Vagina (tissue), 2 donors: ENCODE results near the gene CPNE8. TPM values are rescaled to one million over a fixed set of nuclear protein-coding genes. Genes with fewer than 3 reads are reported as not detected.

Experiments
- DNase-seq, 2 donors: peaks; one replicate each; pipeline ENCODE4 v3.0.0-alpha.2; 2017; ENCODE audit errors: extremely low spot score in 2 of 2
- H3K27ac ChIP-seq: fragments of 200-600 bp; sonication (generic); one replicate; pipeline ENCODE4 v1.5.1; 2019
- H3K27me3 ChIP-seq: fragments of 200-600 bp; sonication (generic); one replicate; pipeline ENCODE4 v1.5.1; 2019
- H3K36me3 ChIP-seq, 2 donors: fragments of 200-600 bp; sonication (generic); one replicate each; pipeline ENCODE4 v1.5.1; 2017 to 2019
- H3K4me1 ChIP-seq: fragments of 200-600 bp; sonication (generic); one replicate; pipeline ENCODE4 v1.5.1; 2019
- H3K4me3 ChIP-seq, 2 donors: fragments of 200-600 bp; sonication (generic); 1 replicate in 1 of 2; 2 replicates in 1 of 2; pipeline ENCODE4 v1.5.1; 2016 to 2019
- H3K9me3 ChIP-seq: fragments of 200-600 bp; sonication (generic); one replicate; pipeline ENCODE4 v1.5.1; 2019
- POLR2A ChIP-seq, 2 donors: fragments of 450-650 bp; IDR thresholded peaks; one replicate each; pipeline ENCODE4 v1.6.1; 2017; ENCODE audit warnings: antibody characterized with exemption in 2 of 2, mild to moderate bottlenecking in 2 of 2, moderate library complexity in 2 of 2
- POLR2AphosphoS5 ChIP-seq, 2 donors: sonication (generic); formaldehyde crosslinking; IDR thresholded peaks; one replicate each; pipeline ENCODE4 v1.9.0; 2017; ENCODE audit warnings: antibody characterized with exemption in 2 of 2, mild to moderate bottlenecking in 2 of 2, low read depth in 1 of 2; ENCODE audit not compliant: insufficient read depth in 1 of 2
- intact Hi-C: fragments of 100-400 bp; cut with DNase I; formaldehyde crosslinking; loops from one replicate; pipeline ENCODE4 v1.15.1; 2023
- total RNA-seq: library from RNA; depleted of rRNA; stranded (reverse); fragments of >200 nt; gene quantifications from one replicate; pipeline ENCODE4 v1.2.3, GENCODE V29; 2016
- TF ChIP-seq, protein P1 (sequence below), 3 experiments: fragments of 450-650 bp in 2 of 3; fragments of 200-600 bp in 1 of 3; sonication (generic) in 1 of 3; IDR thresholded peaks; one replicate each; pipeline ENCODE4 v1.5.1; 2017 to 2019; ENCODE audit warnings: antibody characterized with exemption in 3 of 3, mild to moderate bottlenecking in 2 of 3, moderate library complexity in 2 of 3

Gene CPNE8
- total RNA-seq, 1 donor from 2014 or later = 15.0 TPM

- Histone ChIP-seq H3K27ac (no peak overlapping the region), H3K9me3 (no peaks in the 10 kb centered on the region), H3K36me3 (no peaks in the 10 kb centered on the region), H3K27me3 (no peaks in the 10 kb centered on the region), H3K4me1 (no peaks in the 10 kb centered on the region), H3K4me3 (no peak overlapping the region)
- no peak for DNase-seq
- intact Hi-C loops = no loop called here
- TF ChIP-seq POLR2AphosphoS5 (IDR thresholded peaks at IDR 0.05; ENCODE audit: insufficient read depth in 1 of 2, low read depth in 1 of 2) (no peak), POLR2A (IDR thresholded peaks at IDR 0.05) (no peak)
- TF ChIP-seq, protein P1, sequence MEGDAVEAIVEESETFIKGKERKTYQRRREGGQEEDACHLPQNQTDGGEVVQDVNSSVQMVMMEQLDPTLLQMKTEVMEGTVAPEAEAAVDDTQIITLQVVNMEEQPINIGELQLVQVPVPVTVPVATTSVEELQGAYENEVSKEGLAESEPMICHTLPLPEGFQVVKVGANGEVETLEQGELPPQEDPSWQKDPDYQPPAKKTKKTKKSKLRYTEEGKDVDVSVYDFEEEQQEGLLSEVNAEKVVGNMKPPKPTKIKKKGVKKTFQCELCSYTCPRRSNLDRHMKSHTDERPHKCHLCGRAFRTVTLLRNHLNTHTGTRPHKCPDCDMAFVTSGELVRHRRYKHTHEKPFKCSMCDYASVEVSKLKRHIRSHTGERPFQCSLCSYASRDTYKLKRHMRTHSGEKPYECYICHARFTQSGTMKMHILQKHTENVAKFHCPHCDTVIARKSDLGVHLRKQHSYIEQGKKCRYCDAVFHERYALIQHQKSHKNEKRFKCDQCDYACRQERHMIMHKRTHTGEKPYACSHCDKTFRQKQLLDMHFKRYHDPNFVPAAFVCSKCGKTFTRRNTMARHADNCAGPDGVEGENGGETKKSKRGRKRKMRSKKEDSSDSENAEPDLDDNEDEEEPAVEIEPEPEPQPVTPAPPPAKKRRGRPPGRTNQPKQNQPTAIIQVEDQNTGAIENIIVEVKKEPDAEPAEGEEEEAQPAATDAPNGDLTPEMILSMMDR (IDR thresholded peaks at IDR 0.05) = no peak
Measured at GRCh38 chr12:38838056-38838850, 67.1 kb downstream of the CPNE8 start.

DNA sequence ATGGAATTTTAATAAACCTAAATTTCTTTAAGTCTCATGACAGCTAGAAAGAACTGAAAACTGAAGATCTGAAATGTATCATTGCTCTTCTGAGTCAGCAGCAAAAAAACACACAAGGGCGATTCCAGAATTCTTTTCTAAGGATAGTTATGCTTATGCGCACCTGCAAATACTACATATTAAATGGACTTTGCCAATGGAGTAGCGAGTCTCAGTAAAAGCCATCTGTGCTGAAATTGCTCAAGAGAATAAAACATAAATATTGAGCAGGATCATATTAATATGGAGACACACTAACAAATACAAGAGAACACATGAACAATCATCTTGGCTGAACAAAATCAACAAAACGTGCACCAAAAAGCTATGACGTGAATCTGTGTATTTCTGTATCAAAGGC, 73.7 kb downstream of the CPNE8 start:
- DNase-seq = no peak
- H3K36me3 ChIP-seq = no peaks in the 10 kb centered on the region
- H3K27me3 ChIP-seq = no peaks in the 10 kb centered on the region
- TF ChIP-seq POLR2AphosphoS5 (IDR thresholded peaks at IDR 0.05; ENCODE audit: insufficient read depth in 1 of 2, low read depth in 1 of 2) (no peak), POLR2A (IDR thresholded peaks at IDR 0.05) (no peak)
- TF ChIP-seq, protein P1 (IDR thresholded peaks at IDR 0.05) = no peak
- H3K27ac ChIP-seq = no peak overlapping the region
- intact Hi-C loops = no loop called here
- H3K4me3 ChIP-seq = no peak overlapping the region
- H3K4me1 ChIP-seq = no peaks in the 10 kb centered on the region
- H3K9me3 ChIP-seq = no peaks in the 10 kb centered on the region

GRCh38 chr12:38825006-38825405, 80.4 kb downstream of the CPNE8 start:
- DNase-seq = no peak
- H3K27me3 ChIP-seq = no peaks in the 10 kb centered on the region
- TF ChIP-seq, protein P1 (IDR thresholded peaks at IDR 0.05) = no peak
- no peak for TF ChIP-seq POLR2AphosphoS5 (IDR thresholded peaks at IDR 0.05; ENCODE audit: insufficient read depth in 1 of 2, low read depth in 1 of 2)
- no peak for TF ChIP-seq POLR2A (IDR thresholded peaks at IDR 0.05)
- H3K4me3 ChIP-seq = no peak overlapping the region
- no peaks in the 10 kb centered on the region for H3K9me3 ChIP-seq
- H3K4me1 ChIP-seq = no peaks in the 10 kb centered on the region
- intact Hi-C loops = no loop called here
- no peak overlapping the region for H3K27ac ChIP-seq
- no peaks in the 10 kb centered on the region for H3K36me3 ChIP-seq

DNA sequence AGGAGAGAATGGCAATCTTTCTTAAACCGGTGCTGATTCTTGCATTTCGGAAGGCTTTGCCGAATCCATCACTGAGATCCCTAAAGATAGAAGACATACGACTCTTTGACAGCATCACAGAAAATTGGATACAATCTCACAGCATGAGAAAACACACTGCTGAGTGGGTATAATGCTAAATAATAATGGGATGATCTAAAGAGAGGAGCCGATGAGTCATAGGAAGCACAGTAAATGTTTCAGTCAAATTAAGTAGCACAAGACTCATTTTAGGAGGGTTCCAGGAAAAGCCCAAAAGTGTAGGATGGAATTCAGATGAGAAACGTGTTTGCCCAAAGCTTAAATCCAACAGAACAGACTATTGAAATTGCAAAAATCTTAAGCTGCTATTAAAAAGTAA, 81.7 kb downstream of the CPNE8 start:
- TF ChIP-seq, protein P1 (IDR thresholded peaks at IDR 0.05) = no peak
- TF ChIP-seq POLR2AphosphoS5 (IDR thresholded peaks at IDR 0.05; ENCODE audit: insufficient read depth in 1 of 2, low read depth in 1 of 2) (no peak), POLR2A (IDR thresholded peaks at IDR 0.05) (no peak)
- DNase-seq = no peak
- intact Hi-C loops = no loop called here
- Histone ChIP-seq H3K9me3 (no peaks in the 10 kb centered on the region), H3K4me3 (no peak overlapping the region), H3K27me3 (no peaks in the 10 kb centered on the region), H3K36me3 (no peaks in the 10 kb centered on the region), H3K4me1 (no peaks in the 10 kb centered on the region), H3K27ac (no peak overlapping the region)

DNA sequence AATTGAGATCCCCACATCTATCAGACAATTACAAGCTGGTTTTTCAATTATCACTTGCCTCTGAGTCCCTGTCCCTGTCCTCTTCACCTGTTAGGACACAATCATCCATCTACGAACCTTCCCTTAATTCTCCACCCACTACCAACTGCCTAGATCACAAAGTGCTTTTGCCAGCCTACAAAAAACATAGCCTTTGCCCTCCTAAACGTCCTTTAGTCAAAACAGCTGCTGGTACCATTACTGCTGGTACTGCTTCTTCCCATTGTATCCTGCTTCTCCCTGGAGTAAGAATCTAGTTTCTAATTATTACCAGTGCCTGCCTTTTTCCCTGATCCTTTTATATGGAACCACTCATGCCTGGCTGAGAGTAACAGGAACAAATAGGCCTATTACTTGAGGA, 82.1 kb downstream of the CPNE8 start:
- H3K4me3 ChIP-seq = no peak overlapping the region
- H3K27ac ChIP-seq = no peak overlapping the region
- intact Hi-C loops = no loop called here
- no peaks in the 10 kb centered on the region for H3K36me3 ChIP-seq
- DNase-seq = no peak
- no peaks in the 10 kb centered on the region for H3K4me1 ChIP-seq
- no peaks in the 10 kb centered on the region for H3K9me3 ChIP-seq
- TF ChIP-seq, protein P1 (IDR thresholded peaks at IDR 0.05) = no peak
- TF ChIP-seq POLR2AphosphoS5 (IDR thresholded peaks at IDR 0.05; ENCODE audit: insufficient read depth in 1 of 2, low read depth in 1 of 2) = no peak
- TF ChIP-seq POLR2A (IDR thresholded peaks at IDR 0.05) = no peak
- no peaks in the 10 kb centered on the region for H3K27me3 ChIP-seq
